Liver (tissue), 9 donors: Measurements from ENCODE around the gene SERPINE2. TPM values are rescaled to one million over a fixed set of nuclear protein-coding genes. Genes with fewer than 3 reads are reported as not detected.

Source experiments
- DNase-seq: peaks from one replicate; pipeline ENCODE4 v3.0.0-alpha.2; 2017; ENCODE audit warnings: low spot score
- H3K27ac ChIP-seq, 2 donors: one replicate each; pipeline ENCODE4 v1.7.0; 2013; ENCODE audit warnings: inconsistent platforms in 2 of 2, low read length in 2 of 2, control low read depth in 1 of 2, low read depth in 1 of 2, mild to moderate bottlenecking in 1 of 2
- H3K27me3 ChIP-seq, 4 donors: one replicate each; pipeline versions ENCODE4 v1.6.1 to v1.7.0; 2013; ENCODE audit warnings: low read length in 3 of 4, inconsistent platforms in 1 of 4, mild to moderate bottlenecking in 1 of 4, moderate library complexity in 1 of 4; ENCODE audit not compliant: control insufficient read depth in 4 of 4, insufficient read depth in 4 of 4
- H3K36me3 ChIP-seq, 4 donors: one replicate each; pipeline versions ENCODE4 v1.6.1 to v1.7.0; 2013; ENCODE audit warnings: low read length in 3 of 4, mild to moderate bottlenecking in 3 of 4, low read depth in 1 of 4, moderate library complexity in 1 of 4; ENCODE audit not compliant: control insufficient read depth in 4 of 4, insufficient read depth in 3 of 4
- H3K4me1 ChIP-seq, 4 donors: one replicate each; pipeline versions ENCODE4 v1.6.1 to v1.7.0; 2013; ENCODE audit warnings: low read length in 3 of 4, mild to moderate bottlenecking in 3 of 4, moderate library complexity in 1 of 4; ENCODE audit not compliant: control insufficient read depth in 4 of 4, insufficient read depth in 4 of 4
- H3K4me3 ChIP-seq, 3 donors: one replicate each; pipeline versions ENCODE4 v1.6.1 to v1.7.0; 2013; ENCODE audit warnings: low read length in 3 of 3, control low read depth in 1 of 3, low read depth in 1 of 3, mild to moderate bottlenecking in 1 of 3
- H3K9ac ChIP-seq, 2 donors: one replicate each; pipeline ENCODE4 v1.7.0; 2013; ENCODE audit warnings: low read length in 2 of 2, mild to moderate bottlenecking in 2 of 2, moderate library complexity in 2 of 2, control low read depth in 1 of 2, low read depth in 1 of 2
- H3K9me3 ChIP-seq, 4 donors: one replicate each; pipeline versions ENCODE4 v1.6.1 to v1.7.0; 2013; ENCODE audit warnings: low read length in 3 of 4; ENCODE audit not compliant: control insufficient read depth in 4 of 4
- ATF3 ChIP-seq: IDR thresholded peaks from 2 replicates; pipeline ENCODE4 v1.6.1; 2016; ENCODE audit warnings: antibody characterized with exemption
- CTCF ChIP-seq: fragments of 150-350 bp; IDR thresholded peaks from 2 replicates; pipeline ENCODE4 v1.5.1; 2017; ENCODE audit warnings: improper control_type of control experiment, low read depth, low read length; ENCODE audit not compliant: missing input control
- EGR1 ChIP-seq, 2 donors: IDR thresholded peaks; 2 replicates each; pipeline ENCODE4 v1.6.1; 2016 to 2018; ENCODE audit warnings: antibody characterized with exemption in 2 of 2, low read depth in 2 of 2
- FOXA1 ChIP-seq: IDR thresholded peaks from 2 replicates; pipeline ENCODE4 v1.6.1; 2016; ENCODE audit warnings: antibody characterized with exemption
- FOXA2 ChIP-seq: IDR thresholded peaks from 2 replicates; pipeline ENCODE4 v1.6.1; 2016; ENCODE audit warnings: antibody characterized with exemption
- GABPA ChIP-seq, 2 donors: IDR thresholded peaks in 1 of 2; conservative IDR thresholded peaks in 1 of 2; 2 replicates each; pipeline ENCODE4 v1.6.1; 2016; ENCODE audit warnings: antibody characterized with exemption in 2 of 2, mild to moderate bottlenecking in 1 of 2, moderate library complexity in 1 of 2
- HNF4A ChIP-seq, 2 donors: conservative IDR thresholded peaks; 2 replicates each; pipeline ENCODE4 v1.6.1; 2016; ENCODE audit warnings: antibody characterized with exemption in 2 of 2, mild to moderate bottlenecking in 2 of 2
- HNF4G ChIP-seq: IDR thresholded peaks from 2 replicates; pipeline ENCODE4 v1.6.1; 2016; ENCODE audit warnings: antibody characterized with exemption
- MAX ChIP-seq: IDR thresholded peaks from 2 replicates; pipeline ENCODE4 v1.6.1; 2016; ENCODE audit warnings: antibody characterized with exemption
- NR2F2 ChIP-seq: IDR thresholded peaks from 2 replicates; pipeline ENCODE4 v1.6.1; 2016; ENCODE audit warnings: antibody characterized with exemption
- RAD21 ChIP-seq, 2 donors: IDR thresholded peaks; 2 replicates each; pipeline ENCODE4 v1.6.1; 2016; ENCODE audit warnings: antibody characterized with exemption in 2 of 2, mild to moderate bottlenecking in 2 of 2
- REST ChIP-seq: IDR thresholded peaks from 2 replicates; pipeline ENCODE4 v1.6.1; 2016; ENCODE audit warnings: antibody characterized with exemption, mild to moderate bottlenecking
- RXRA ChIP-seq, 2 donors: IDR thresholded peaks; 2 replicates each; pipeline ENCODE4 v1.6.1; 2017 to 2018; ENCODE audit warnings: antibody characterized with exemption in 2 of 2, mild to moderate bottlenecking in 1 of 2
- SP1 ChIP-seq: IDR thresholded peaks from 2 replicates; pipeline ENCODE4 v1.6.1; 2018; ENCODE audit warnings: antibody characterized with exemption, mild to moderate bottlenecking
- WGBS: extraction: QIAGEN DNeasy Blood & Tissue Kit; methylation state at CpG from one replicate; pipeline ENCODE4 v1.1.7; 2013; 5-methylcytosine and 5-hydroxymethylcytosine counted together
- polyA plus RNA-seq, 2 donors: library from polyadenylated mRNA; stranded (reverse) in 1 of 2; unstranded in 1 of 2; fragments of 200-250 nt in 1 of 2; fragments of >200 nt in 1 of 2; fragmentation: Nextera tagmentation in 1 of 2; extraction: Ambion mirVana in 1 of 2; gene quantifications; one replicate each; pipeline versions ENCODE4 v1.2.1 to v1.2.3, GENCODE V29; 2013 to 2015
- total RNA-seq, 2 donors: library from RNA; depleted of rRNA; stranded (reverse); fragments of >200 nt; gene quantifications; one replicate each; pipeline ENCODE4 v1.2.3, GENCODE V29; 2014
- TF ChIP-seq, protein P1 (sequence below): IDR thresholded peaks from 2 replicates; pipeline ENCODE4 v1.6.1; 2016; ENCODE audit warnings: antibody characterized with exemption
- donor health status: healthy.
- donor health status: healthy.
- donor health status: healthy.
- donor health status: healthy.
- donor health status: healthy.

The SERPINE2 gene
- total and polyA plus RNA-seq, 4 donors = 0.92 to 4.8 (median 2.3) TPM

DNA sequence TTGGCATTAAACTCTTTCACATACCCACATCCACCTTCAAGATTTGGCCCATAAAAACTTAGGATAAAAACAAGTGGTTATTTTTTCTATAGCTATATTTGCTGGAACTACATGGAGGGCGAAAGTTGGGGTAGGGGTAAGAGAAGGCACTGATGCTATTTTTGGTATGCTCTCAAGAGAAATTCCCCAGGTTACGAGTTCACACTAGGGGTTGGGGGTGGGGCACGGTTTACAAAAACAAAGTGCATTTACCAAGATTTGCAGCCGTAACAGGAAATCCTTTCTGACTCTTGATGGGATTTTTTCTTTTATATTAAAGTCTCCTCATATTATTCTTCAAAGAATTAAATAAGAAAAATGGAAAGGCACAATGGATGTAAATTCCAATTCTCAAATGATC, 6.8 kb downstream of the SERPINE2 start (continued):
- TF ChIP-seq GABPA (IDR thresholded peaks at IDR 0.05 in 1 of 2, conservative IDR thresholded peaks at IDR 0.05 in 1 of 2) (no peak), NR2F2 (no peak), EGR1 (IDR thresholded peaks at IDR 0.05; ENCODE audit: low read depth in 2 of 2) (no peak), HNF4G (no peak), SP1 (no peak), RXRA (IDR thresholded peaks at IDR 0.05) (no peak), HNF4A (conservative IDR thresholded peaks at IDR 0.05) (no peak)

- Histone ChIP-seq H3K27ac (no peak overlapping the region), H3K9me3 (peaks cover 0 to 2% (median 0%) of the 10 kb centered on the region in 4 donors), H3K36me3 (no peaks in the 10 kb centered on the region), H3K4me3 (no peak overlapping the region), H3K4me1 (no peaks in the 10 kb centered on the region), H3K9ac (no peak overlapping the region), H3K27me3 (peaks cover 0 to 9% (median 0%) of the 10 kb centered on the region in 4 donors)
- TF ChIP-seq REST (no peak), SP1 (no peak), RAD21 (IDR thresholded peaks at IDR 0.05) (no peak), FOXA2 (no peak), RXRA (IDR thresholded peaks at IDR 0.05) (no peak), CTCF (no peak), NR2F2 (no peak), MAX (no peak), FOXA1 (no peak), GABPA (IDR thresholded peaks at IDR 0.05 in 1 of 2, conservative IDR thresholded peaks at IDR 0.05 in 1 of 2) (no peak), HNF4G (no peak), ATF3 (no peak), HNF4A (conservative IDR thresholded peaks at IDR 0.05) (no peak)
- TF ChIP-seq, protein P1, sequence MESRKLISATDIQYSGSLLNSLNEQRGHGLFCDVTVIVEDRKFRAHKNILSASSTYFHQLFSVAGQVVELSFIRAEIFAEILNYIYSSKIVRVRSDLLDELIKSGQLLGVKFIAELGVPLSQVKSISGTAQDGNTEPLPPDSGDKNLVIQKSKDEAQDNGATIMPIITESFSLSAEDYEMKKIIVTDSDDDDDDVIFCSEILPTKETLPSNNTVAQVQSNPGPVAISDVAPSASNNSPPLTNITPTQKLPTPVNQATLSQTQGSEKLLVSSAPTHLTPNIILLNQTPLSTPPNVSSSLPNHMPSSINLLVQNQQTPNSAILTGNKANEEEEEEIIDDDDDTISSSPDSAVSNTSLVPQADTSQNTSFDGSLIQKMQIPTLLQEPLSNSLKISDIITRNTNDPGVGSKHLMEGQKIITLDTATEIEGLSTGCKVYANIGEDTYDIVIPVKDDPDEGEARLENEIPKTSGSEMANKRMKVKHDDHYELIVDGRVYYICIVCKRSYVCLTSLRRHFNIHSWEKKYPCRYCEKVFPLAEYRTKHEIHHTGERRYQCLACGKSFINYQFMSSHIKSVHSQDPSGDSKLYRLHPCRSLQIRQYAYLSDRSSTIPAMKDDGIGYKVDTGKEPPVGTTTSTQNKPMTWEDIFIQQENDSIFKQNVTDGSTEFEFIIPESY = no peak
- WGBS = 81% methylated on average over 13 of the region's 13 CpGs
- no peak for DNase-seq
These were observed 7.6 kb downstream of the SERPINE2 start for GRCh38 chr2:224031358-224031970.
